A549 (cell line): ENCODE measurements around the gene RPTOR. TPM values are rescaled to one million over a fixed set of nuclear protein-coding genes. Genes with fewer than 3 reads are reported as not detected.

ENCODE experiments used
- ATAC-seq, 2 experiments: fragments of 200-7000 bp in 1 of 2; fragments of >200 bp in 1 of 2; cut with Nextera tagmentation in 1 of 2; cut with Tn5 transposase in 1 of 2; 3 replicates each; pipeline versions ENCODE4 v1.8.0 to v1.9.1; 2018 to 2020; ENCODE audit warnings: mild to moderate bottlenecking in 1 of 2, moderate library complexity in 1 of 2
- CTCF ChIA-PET: fragments of 300-600 bp; sonication (Branson Sonifier 250); formaldehyde crosslinking; extraction: SDS; loops from one replicate; lab custom pipeline; 2021; ENCODE audit warnings: antibody characterized with exemption, inconsistent platforms; lab: Yijun Ruan, JAX
- POLR2A ChIA-PET: fragments of 350-600 bp; formaldehyde crosslinking; extraction: SDS; loops from one replicate; lab custom pipeline; 2021; ENCODE audit warnings: antibody characterized with exemption, inconsistent platforms; lab: Yijun Ruan, JAX
- DNase-seq, 2 experiments: peaks; one replicate each; pipeline versions ENCODE4 v3.0.0 to v3.0.0-alpha.2; 2011 to 2016; ENCODE audit warnings: low read depth in 1 of 2, low spot score in 1 of 2
- FAIRE-seq: peaks from 2 replicates; lab custom pipeline; 2011; peaks lifted over from hg19 to GRCh38; lab: Jason Lieb, UNC
- H3K27ac ChIP-seq, 2 experiments: fragments of >200 bp; sonication (Bioruptor Twin); formaldehyde crosslinking; 3 replicates each; pipeline ENCODE4 v1.5.1; 2016 to 2017
- H3K4me1 ChIP-seq: fragments of >200 bp; sonication (Bioruptor Twin); formaldehyde crosslinking; 3 replicates; pipeline ENCODE4 v1.6.1; 2016
- H3K4me2 ChIP-seq: fragments of >200 bp; sonication (Bioruptor Twin); formaldehyde crosslinking; 3 replicates; pipeline ENCODE4 v1.6.1; 2016
- H3K4me3 ChIP-seq: fragments of >200 bp; sonication (Bioruptor Twin); formaldehyde crosslinking; 3 replicates; pipeline ENCODE4 v1.5.1; 2016
- H3K9me3 ChIP-seq: fragments of >200 bp; sonication (Bioruptor Twin); formaldehyde crosslinking; 3 replicates; pipeline ENCODE4 v1.6.1; 2016
- BCL3 ChIP-seq: fragments of >200 bp; sonication (Bioruptor Twin); formaldehyde crosslinking; IDR thresholded peaks from 3 replicates; pipeline ENCODE4 v1.6.1; 2016
- CBX8 ChIP-seq: fragments of 200-600 bp; sonication (generic); IDR thresholded peaks from 2 replicates; pipeline ENCODE4 v1.6.1; 2016
- CTCF ChIP-seq: fragments of >200 bp; sonication (Bioruptor Twin); formaldehyde crosslinking; IDR thresholded peaks from 3 replicates; pipeline ENCODE4 v1.5.1; 2016
- E2F6 ChIP-seq: IDR thresholded peaks from 2 replicates; pipeline ENCODE4 v1.6.1; 2012; ENCODE audit warnings: low read depth, borderline replicate concordance
- ESRRA ChIP-seq: fragments of 150-350 bp; IDR thresholded peaks from 2 replicates; pipeline ENCODE4 v1.6.1; 2014; ENCODE audit warnings: mild to moderate bottlenecking, low read length, borderline replicate concordance
- GATA3 ChIP-seq: IDR thresholded peaks from 2 replicates; pipeline ENCODE4 v1.6.1; 2012; ENCODE audit warnings: borderline replicate concordance
- HDAC2 ChIP-seq: fragments of 200-600 bp; sonication (generic); IDR thresholded peaks from 2 replicates; pipeline ENCODE4 v1.6.1; 2016
- HES2 ChIP-seq: fragments of >200 bp; sonication (Bioruptor Twin); formaldehyde crosslinking; IDR thresholded peaks from 2 replicates; pipeline ENCODE4 v1.6.1; 2016
- HOXB13 ChIP-seq: fragments of 250-450 bp; sonication (Bioruptor Pico); IDR thresholded peaks from 2 replicates; pipeline ENCODE4 v1.5.0; 2020; ENCODE audit warnings: low read depth, mild to moderate bottlenecking, moderate library complexity
- JUNB ChIP-seq: fragments of >200 bp; sonication (Bioruptor Twin); formaldehyde crosslinking; IDR thresholded peaks from 2 replicates; pipeline ENCODE4 v1.6.1; 2016
- KDM1A ChIP-seq: fragments of 200-600 bp; sonication (generic); IDR thresholded peaks from 2 replicates; pipeline ENCODE4 v1.6.1; 2016; ENCODE audit warnings: low read depth, mild to moderate bottlenecking
- KDM5A ChIP-seq: fragments of 200-600 bp; sonication (generic); IDR thresholded peaks from 2 replicates; pipeline ENCODE4 v1.6.1; 2016; ENCODE audit warnings: antibody characterized with exemption, mild to moderate bottlenecking
- MAX ChIP-seq: IDR thresholded peaks from 2 replicates; pipeline ENCODE4 v1.6.1; 2012
- NFE2L2 ChIP-seq: fragments of 150-350 bp; conservative IDR thresholded peaks from 2 replicates; pipeline ENCODE4 v1.6.1; 2014; ENCODE audit warnings: low read length
- POLR2AphosphoS2 ChIP-seq: conservative IDR thresholded peaks from 2 replicates; pipeline ENCODE4 v1.6.1; 2012; ENCODE audit warnings: low read length, improper control_type of control experiment, inconsistent platforms
- RAD21 ChIP-seq, 2 experiments: fragments of >200 bp in 1 of 2; sonication (Bioruptor Twin) in 1 of 2; formaldehyde crosslinking in 1 of 2; IDR thresholded peaks in 1 of 2; conservative IDR thresholded peaks in 1 of 2; 2 replicates in 1 of 2; 3 replicates in 1 of 2; pipeline ENCODE4 v1.6.1; 2012 to 2018; ENCODE audit warnings: inconsistent platforms in 1 of 2
- REST ChIP-seq: fragments of 200-600 bp; sonication (generic); IDR thresholded peaks from 2 replicates; pipeline ENCODE4 v1.6.1; 2016; ENCODE audit warnings: antibody characterized with exemption, mild to moderate bottlenecking, moderate library complexity
- TP53 ChIP-seq: fragments of 250-450 bp; sonication (Bioruptor Pico); IDR thresholded peaks from 2 replicates; pipeline ENCODE4 v1.5.0; 2021; ENCODE audit warnings: mild to moderate bottlenecking, moderate library complexity
- ZNF302 ChIP-seq: fragments of 250-450 bp; sonication (Bioruptor Pico); IDR thresholded peaks from 2 replicates; pipeline ENCODE4 v1.9.0; 2021; ENCODE audit warnings: inconsistent platforms, mild to moderate bottlenecking, moderate library complexity
- WGBS: methylation state at CpG from one replicate; pipeline ENCODE4 v1.1.6; 2017; ENCODE audit errors: missing lambda C conversion rate; 5-methylcytosine and 5-hydroxymethylcytosine counted together
- polyA plus RNA-seq, 4 experiments: library from polyadenylated mRNA; depleted of rRNA in 3 of 4; stranded (reverse); fragments of >200 nt; fragmentation: RNase III in 1 of 4; extraction: RNeasy Plus Mini Kit Qiagen cat#74134 plus additional on column Dnase treatment in 1 of 4; gene quantifications; 2 replicates in 3 of 4; 3 replicates in 1 of 4; pipeline ENCODE4 v1.2.3, GENCODE V29; 2011 to 2017

RPTOR gene
- polyA plus RNA-seq, 2 of the 4 experiments (the other 2 are of a cell fraction), result 10.8 to 27.1 TPM

GRCh38 chr17:80953471-80954315 is 409.1 kb downstream of the RPTOR start (continued):
- TF ChIP-seq GATA3, result no peak
- no peak for TF ChIP-seq KDM5A
- no peak for TF ChIP-seq ESRRA
- TF ChIP-seq ZNF302 (CRISPR knock-in tag), result no peak
- TF ChIP-seq POLR2AphosphoS2, result no peak
- TF ChIP-seq NFE2L2, result no peak
- TF ChIP-seq JUNB, result no peak
- no peak for TF ChIP-seq TP53

- no peaks in the 10 kb centered on the region for H3K9me3 ChIP-seq
- H3K4me3 ChIP-seq, result no peak overlapping the region
- 94% methylated on average over 5 of the region's 5 CpGs for WGBS
- ATAC-seq (no peak), DNase-seq (no peak), FAIRE-seq (no peak)
- POLR2A ChIA-PET, result no interaction called here
- H3K27ac ChIP-seq, result no peak overlapping the region
- H3K4me1 ChIP-seq, result no peaks in the 10 kb centered on the region
- CTCF ChIA-PET, result interaction anchor here (1.2 kb wide), 1 partner anchor 15 kb away, joined by 3 read pairs; no protein-coding TSS in a partner anchor
- no peak overlapping the region for H3K4me2 ChIP-seq
- TF ChIP-seq MAX, result no peak
- TF ChIP-seq REST, result no peak
- TF ChIP-seq ZNF302 (CRISPR knock-in tag), result no peak
- no peak for TF ChIP-seq HDAC2
- TF ChIP-seq RAD21 (conservative IDR thresholded peaks at IDR 0.05 in 1 of 2, IDR thresholded peaks at IDR 0.05 in 1 of 2), result no peak
- no peak for TF ChIP-seq CBX8
- no peak for TF ChIP-seq KDM1A
- TF ChIP-seq TP53, result no peak
- TF ChIP-seq HES2, result no peak
- TF ChIP-seq E2F6, result no peak
- TF ChIP-seq BCL3, result no peak
- TF ChIP-seq GATA3, result no peak
- TF ChIP-seq KDM5A, result no peak
- no peak for TF ChIP-seq HOXB13
- no peak for TF ChIP-seq CTCF
- TF ChIP-seq, all 56 proteins: peak for 0
Observed at GRCh38 chr17:80955078-80955477, 410.4 kb downstream of the RPTOR start.
